A549 (cell line): ENCODE results near the gene TRIM29. TPM values are rescaled to one million over a fixed set of nuclear protein-coding genes. Genes with fewer than 3 reads are reported as not detected.

Source experiments
- ATAC-seq, 2 experiments: fragments of 200-7000 bp in 1 of 2; fragments of >200 bp in 1 of 2; cut with Nextera tagmentation in 1 of 2; cut with Tn5 transposase in 1 of 2; 3 replicates each; pipeline versions ENCODE4 v1.8.0 to v1.9.1; 2018 to 2020; ENCODE audit warnings: mild to moderate bottlenecking in 1 of 2, moderate library complexity in 1 of 2
- CTCF ChIA-PET: fragments of 300-600 bp; sonication (Branson Sonifier 250); formaldehyde crosslinking; extraction: SDS; loops from one replicate; lab custom pipeline; 2021; ENCODE audit warnings: antibody characterized with exemption, inconsistent platforms; lab: Yijun Ruan, JAX
- POLR2A ChIA-PET: fragments of 350-600 bp; formaldehyde crosslinking; extraction: SDS; loops from one replicate; lab custom pipeline; 2021; ENCODE audit warnings: antibody characterized with exemption, inconsistent platforms; lab: Yijun Ruan, JAX
- DNase-seq, 2 experiments: peaks; one replicate each; pipeline versions ENCODE4 v3.0.0 to v3.0.0-alpha.2; 2011 to 2016; ENCODE audit warnings: low read depth in 1 of 2, low spot score in 1 of 2
- FAIRE-seq: peaks from 2 replicates; lab custom pipeline; 2011; peaks lifted over from hg19 to GRCh38; lab: Jason Lieb, UNC
- H3K27ac ChIP-seq, 2 experiments: fragments of >200 bp; sonication (Bioruptor Twin); formaldehyde crosslinking; 3 replicates each; pipeline ENCODE4 v1.5.1; 2016 to 2017
- H3K4me1 ChIP-seq: fragments of >200 bp; sonication (Bioruptor Twin); formaldehyde crosslinking; 3 replicates; pipeline ENCODE4 v1.6.1; 2016
- H3K4me2 ChIP-seq: fragments of >200 bp; sonication (Bioruptor Twin); formaldehyde crosslinking; 3 replicates; pipeline ENCODE4 v1.6.1; 2016
- H3K4me3 ChIP-seq: fragments of >200 bp; sonication (Bioruptor Twin); formaldehyde crosslinking; 3 replicates; pipeline ENCODE4 v1.5.1; 2016
- H3K9me3 ChIP-seq: fragments of >200 bp; sonication (Bioruptor Twin); formaldehyde crosslinking; 3 replicates; pipeline ENCODE4 v1.6.1; 2016
- BHLHE40 ChIP-seq: IDR thresholded peaks from 2 replicates; pipeline ENCODE4 v1.6.1; 2012; ENCODE audit warnings: low read depth, low read length, inconsistent platforms
- CBX2 ChIP-seq: fragments of 200-600 bp; sonication (generic); IDR thresholded peaks from 2 replicates; pipeline ENCODE4 v1.6.1; 2016; ENCODE audit warnings: low read depth, mild to moderate bottlenecking, borderline replicate concordance
- CHD4 ChIP-seq: fragments of 200-600 bp; sonication (generic); IDR thresholded peaks from 2 replicates; pipeline ENCODE4 v1.6.1; 2016; ENCODE audit warnings: antibody characterized with exemption, mild to moderate bottlenecking, borderline replicate concordance
- ESRRA ChIP-seq: fragments of 150-350 bp; IDR thresholded peaks from 2 replicates; pipeline ENCODE4 v1.6.1; 2014; ENCODE audit warnings: mild to moderate bottlenecking, low read length, borderline replicate concordance
- FOSB ChIP-seq: fragments of 250-450 bp; sonication (Bioruptor Pico); IDR thresholded peaks from 2 replicates; pipeline ENCODE4 v1.5.0; 2020; ENCODE audit warnings: mild to moderate bottlenecking, moderate library complexity
- GATA3 ChIP-seq: IDR thresholded peaks from 2 replicates; pipeline ENCODE4 v1.6.1; 2012; ENCODE audit warnings: borderline replicate concordance
- HDAC2 ChIP-seq: fragments of 200-600 bp; sonication (generic); IDR thresholded peaks from 2 replicates; pipeline ENCODE4 v1.6.1; 2016
- HEYL ChIP-seq: fragments of 250-450 bp; sonication (Bioruptor Pico); IDR thresholded peaks from 2 replicates; pipeline ENCODE4 v1.8.0; 2021; ENCODE audit warnings: mild to moderate bottlenecking, moderate library complexity
- HOXA7 ChIP-seq: fragments of 250-450 bp; sonication (Bioruptor Pico); IDR thresholded peaks from 2 replicates; pipeline ENCODE4 v1.5.0; 2020; ENCODE audit warnings: mild to moderate bottlenecking, moderate library complexity
- HOXB13 ChIP-seq: fragments of 250-450 bp; sonication (Bioruptor Pico); IDR thresholded peaks from 2 replicates; pipeline ENCODE4 v1.5.0; 2020; ENCODE audit warnings: low read depth, mild to moderate bottlenecking, moderate library complexity
- HOXB5 ChIP-seq: fragments of 250-450 bp; sonication (Bioruptor Pico); IDR thresholded peaks from 2 replicates; pipeline ENCODE4 v1.5.0; 2020; ENCODE audit warnings: mild to moderate bottlenecking, moderate library complexity
- JUN ChIP-seq, 2 experiments: fragments of >200 bp; sonication (Bioruptor Twin); formaldehyde crosslinking; IDR thresholded peaks; 2 replicates in 1 of 2; 3 replicates in 1 of 2; pipeline ENCODE4 v1.6.1; 2016 to 2017
- JUNB ChIP-seq: fragments of >200 bp; sonication (Bioruptor Twin); formaldehyde crosslinking; IDR thresholded peaks from 2 replicates; pipeline ENCODE4 v1.6.1; 2016
- KDM5A ChIP-seq: fragments of 200-600 bp; sonication (generic); IDR thresholded peaks from 2 replicates; pipeline ENCODE4 v1.6.1; 2016; ENCODE audit warnings: antibody characterized with exemption, mild to moderate bottlenecking
- MAFK ChIP-seq: fragments of 450-650 bp; IDR thresholded peaks from 2 replicates; pipeline ENCODE4 v1.6.1; 2014; ENCODE audit not compliant: partially characterized antibody
- NFE2L2 ChIP-seq: fragments of 150-350 bp; conservative IDR thresholded peaks from 2 replicates; pipeline ENCODE4 v1.6.1; 2014; ENCODE audit warnings: low read length
- PHF8 ChIP-seq: fragments of 200-600 bp; sonication (generic); IDR thresholded peaks from 2 replicates; pipeline ENCODE4 v1.6.1; 2016; ENCODE audit warnings: low read depth, mild to moderate bottlenecking, antibody characterized with exemption, moderate library complexity, borderline replicate concordance
- RCOR1 ChIP-seq: fragments of 150-350 bp; IDR thresholded peaks from 2 replicates; pipeline ENCODE4 v1.6.1; 2014; ENCODE audit warnings: antibody characterized with exemption, low read length, low read depth
- SMC3 ChIP-seq: fragments of >200 bp; sonication (Bioruptor Twin); formaldehyde crosslinking; IDR thresholded peaks from 3 replicates; pipeline ENCODE4 v1.6.1; 2018; ENCODE audit warnings: inconsistent platforms
- TP53 ChIP-seq: fragments of 250-450 bp; sonication (Bioruptor Pico); IDR thresholded peaks from 2 replicates; pipeline ENCODE4 v1.5.0; 2021; ENCODE audit warnings: mild to moderate bottlenecking, moderate library complexity
- ZFP36 ChIP-seq: fragments of 450-650 bp; IDR thresholded peaks from 2 replicates; pipeline ENCODE4 v1.6.1; 2014; ENCODE audit warnings: borderline replicate concordance; ENCODE audit not compliant: partially characterized antibody
- ZSCAN20 ChIP-seq: fragments of 250-450 bp; sonication (Bioruptor Pico); IDR thresholded peaks from 2 replicates; pipeline ENCODE4 v1.8.0; 2022; ENCODE audit warnings: mild to moderate bottlenecking, moderate library complexity
- WGBS: methylation state at CpG from one replicate; pipeline ENCODE4 v1.1.6; 2017; ENCODE audit errors: missing lambda C conversion rate; 5-methylcytosine and 5-hydroxymethylcytosine counted together
- polyA plus RNA-seq, 4 experiments: library from polyadenylated mRNA; depleted of rRNA in 3 of 4; stranded (reverse); fragments of >200 nt; fragmentation: RNase III in 1 of 4; extraction: RNeasy Plus Mini Kit Qiagen cat#74134 plus additional on column Dnase treatment in 1 of 4; gene quantifications; 2 replicates in 3 of 4; 3 replicates in 1 of 4; pipeline ENCODE4 v1.2.3, GENCODE V29; 2011 to 2017
- TF ChIP-seq, protein P1 (sequence below): fragments of 150-350 bp; IDR thresholded peaks from 2 replicates; pipeline ENCODE4 v1.6.1; 2014; ENCODE audit warnings: low read depth, mild to moderate bottlenecking, low read length
- TF ChIP-seq, protein P2 (sequence below): fragments of 450-650 bp; IDR thresholded peaks from 2 replicates; pipeline ENCODE4 v1.6.1; 2014; ENCODE audit warnings: antibody characterized with exemption
- TF ChIP-seq, protein P3 (sequence below): fragments of >200 bp; sonication (Bioruptor Twin); formaldehyde crosslinking; IDR thresholded peaks from 3 replicates; pipeline ENCODE4 v1.5.1; 2016
- TF ChIP-seq, protein P4 (sequence below): IDR thresholded peaks from 2 replicates; pipeline ENCODE4 v1.6.1; 2012

TRIM29 gene
- polyA plus RNA-seq, 2 of the 4 experiments (the other 2 are of a cell fraction): 2.7 to 3.6 TPM

DNA sequence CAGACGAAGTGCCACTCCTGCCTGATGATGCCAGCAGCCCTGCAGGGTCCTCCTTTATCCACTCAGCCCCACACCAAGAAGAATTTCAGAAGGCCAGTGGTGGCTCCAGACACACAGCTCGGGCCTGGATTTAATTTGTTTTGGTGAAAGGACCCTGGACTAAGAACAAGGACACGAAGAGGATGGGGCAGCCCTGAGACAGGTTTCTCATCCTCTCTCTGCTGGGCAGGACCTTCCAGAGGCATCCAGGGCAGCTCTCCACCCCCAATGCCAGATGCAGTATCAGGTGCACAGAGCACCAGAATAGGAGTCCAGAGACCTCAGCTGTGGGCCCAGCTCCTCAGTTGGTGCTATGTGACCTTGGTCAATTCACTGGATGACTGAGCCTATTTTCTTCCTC is 72.0 kb downstream of the TRIM29 start:
- no peak overlapping the region for H3K4me2 ChIP-seq
- no peak overlapping the region for H3K27ac ChIP-seq
- 3% methylated on average over 3 of the region's 3 CpGs for WGBS
- H3K4me3 ChIP-seq: no peak overlapping the region
- no peaks in the 10 kb centered on the region for H3K4me1 ChIP-seq
- POLR2A ChIA-PET: no interaction called here
- TF ChIP-seq CBX2 (no peak), NFE2L2 (no peak), HOXB5 (CRISPR knock-in tag) (no peak), MAFK (no peak), KDM5A (no peak), TP53 (CRISPR knock-in tag) (no peak), FOSB (CRISPR knock-in tag) (no peak), PHF8 (no peak), JUN (IDR thresholded peaks at IDR 0.05) (no peak), HDAC2 (no peak), RCOR1 (no peak), HEYL (CRISPR knock-in tag) (no peak), ZSCAN20 (CRISPR knock-in tag) (no peak), SMC3 (no peak), HOXA7 (CRISPR knock-in tag) (no peak), HOXB13 (CRISPR knock-in tag) (no peak), CHD4 (no peak)
- TF ChIP-seq, protein P1, sequence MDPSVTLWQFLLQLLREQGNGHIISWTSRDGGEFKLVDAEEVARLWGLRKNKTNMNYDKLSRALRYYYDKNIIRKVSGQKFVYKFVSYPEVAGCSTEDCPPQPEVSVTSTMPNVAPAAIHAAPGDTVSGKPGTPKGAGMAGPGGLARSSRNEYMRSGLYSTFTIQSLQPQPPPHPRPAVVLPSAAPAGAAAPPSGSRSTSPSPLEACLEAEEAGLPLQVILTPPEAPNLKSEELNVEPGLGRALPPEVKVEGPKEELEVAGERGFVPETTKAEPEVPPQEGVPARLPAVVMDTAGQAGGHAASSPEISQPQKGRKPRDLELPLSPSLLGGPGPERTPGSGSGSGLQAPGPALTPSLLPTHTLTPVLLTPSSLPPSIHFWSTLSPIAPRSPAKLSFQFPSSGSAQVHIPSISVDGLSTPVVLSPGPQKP: no peak
- TF ChIP-seq, protein P2, sequence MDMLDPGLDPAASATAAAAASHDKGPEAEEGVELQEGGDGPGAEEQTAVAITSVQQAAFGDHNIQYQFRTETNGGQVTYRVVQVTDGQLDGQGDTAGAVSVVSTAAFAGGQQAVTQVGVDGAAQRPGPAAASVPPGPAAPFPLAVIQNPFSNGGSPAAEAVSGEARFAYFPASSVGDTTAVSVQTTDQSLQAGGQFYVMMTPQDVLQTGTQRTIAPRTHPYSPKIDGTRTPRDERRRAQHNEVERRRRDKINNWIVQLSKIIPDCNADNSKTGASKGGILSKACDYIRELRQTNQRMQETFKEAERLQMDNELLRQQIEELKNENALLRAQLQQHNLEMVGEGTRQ: no peak
- TF ChIP-seq, protein P3, sequence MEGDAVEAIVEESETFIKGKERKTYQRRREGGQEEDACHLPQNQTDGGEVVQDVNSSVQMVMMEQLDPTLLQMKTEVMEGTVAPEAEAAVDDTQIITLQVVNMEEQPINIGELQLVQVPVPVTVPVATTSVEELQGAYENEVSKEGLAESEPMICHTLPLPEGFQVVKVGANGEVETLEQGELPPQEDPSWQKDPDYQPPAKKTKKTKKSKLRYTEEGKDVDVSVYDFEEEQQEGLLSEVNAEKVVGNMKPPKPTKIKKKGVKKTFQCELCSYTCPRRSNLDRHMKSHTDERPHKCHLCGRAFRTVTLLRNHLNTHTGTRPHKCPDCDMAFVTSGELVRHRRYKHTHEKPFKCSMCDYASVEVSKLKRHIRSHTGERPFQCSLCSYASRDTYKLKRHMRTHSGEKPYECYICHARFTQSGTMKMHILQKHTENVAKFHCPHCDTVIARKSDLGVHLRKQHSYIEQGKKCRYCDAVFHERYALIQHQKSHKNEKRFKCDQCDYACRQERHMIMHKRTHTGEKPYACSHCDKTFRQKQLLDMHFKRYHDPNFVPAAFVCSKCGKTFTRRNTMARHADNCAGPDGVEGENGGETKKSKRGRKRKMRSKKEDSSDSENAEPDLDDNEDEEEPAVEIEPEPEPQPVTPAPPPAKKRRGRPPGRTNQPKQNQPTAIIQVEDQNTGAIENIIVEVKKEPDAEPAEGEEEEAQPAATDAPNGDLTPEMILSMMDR: no peak
- TF ChIP-seq, all 56 proteins: peak for 0
- H3K9me3 ChIP-seq: no peaks in the 10 kb centered on the region
- DNase-seq (no peak), FAIRE-seq (no peak), ATAC-seq (no peak)
- CTCF ChIA-PET: no interaction called here

DNA sequence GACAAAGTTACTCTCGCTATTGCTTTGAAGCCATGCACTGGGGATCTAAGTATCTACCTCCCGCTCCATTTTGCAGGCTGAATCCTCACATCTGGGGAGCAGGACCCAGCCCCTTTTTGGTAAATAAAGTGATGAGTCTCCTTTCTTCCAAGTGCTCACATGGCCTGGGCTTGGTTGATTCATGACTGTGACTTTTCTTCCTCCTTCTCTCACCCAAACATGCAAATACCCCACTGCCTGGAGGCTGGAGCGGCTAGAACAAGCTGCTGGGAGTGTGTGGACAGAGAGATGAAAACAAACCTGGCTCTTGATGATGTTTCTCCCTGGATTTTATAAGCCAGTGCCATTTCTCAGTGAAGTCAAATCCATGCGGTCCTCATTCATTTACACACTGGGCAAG is 72.7 kb downstream of the TRIM29 start:
- DNase-seq (no peak), FAIRE-seq (no peak), ATAC-seq (no peak)
- Histone ChIP-seq H3K4me3 (no peak overlapping the region), H3K9me3 (no peaks in the 10 kb centered on the region), H3K4me2 (no peak overlapping the region), H3K4me1 (no peaks in the 10 kb centered on the region), H3K27ac (no peak overlapping the region)
- 40% methylated on average over 4 of the region's 4 CpGs for WGBS
- TF ChIP-seq ESRRA (no peak), GATA3 (no peak), KDM5A (no peak), ZFP36 (no peak), JUNB (no peak), BHLHE40 (no peak)
- TF ChIP-seq, protein P4, sequence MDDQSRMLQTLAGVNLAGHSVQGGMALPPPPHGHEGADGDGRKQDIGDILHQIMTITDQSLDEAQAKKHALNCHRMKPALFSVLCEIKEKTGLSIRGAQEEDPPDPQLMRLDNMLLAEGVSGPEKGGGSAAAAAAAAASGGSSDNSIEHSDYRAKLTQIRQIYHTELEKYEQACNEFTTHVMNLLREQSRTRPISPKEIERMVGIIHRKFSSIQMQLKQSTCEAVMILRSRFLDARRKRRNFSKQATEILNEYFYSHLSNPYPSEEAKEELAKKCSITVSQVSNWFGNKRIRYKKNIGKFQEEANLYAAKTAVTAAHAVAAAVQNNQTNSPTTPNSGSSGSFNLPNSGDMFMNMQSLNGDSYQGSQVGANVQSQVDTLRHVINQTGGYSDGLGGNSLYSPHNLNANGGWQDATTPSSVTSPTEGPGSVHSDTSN: no peak
- ChIA-PET POLR2A (no interaction called here), CTCF (interaction anchor here (1.1 kb wide), 1 partner anchor 11 kb away, joined by 4 read pairs; no protein-coding TSS in a partner anchor)
